ENCODE results near the gene SMARCE1. TPM values are rescaled to one million over a fixed set of nuclear protein-coding genes. Genes with fewer than 3 reads are reported as not detected.

SMARCE1 gene
- total and polyA plus RNA-seq, 9 of the 15 experiments (the other 6 are each of a cell fraction or from before 2014, with no cell fraction given), result 64.1 to 142 (median 114) TPM

- H3K4me2 ChIP-seq (ENCODE audit: insufficient read depth, low read length), result no peak overlapping the region
- ATAC-seq, result no peak
- H3K27me3 ChIP-seq (ENCODE audit: control insufficient read depth in 2 of 2, insufficient read depth in 2 of 2, low read length in 2 of 2), result peaks cover 17 to 25% of the 10 kb centered on the region in 2 experiments
- no peaks in the 10 kb centered on the region for H4K20me1 ChIP-seq (replicated peaks; ENCODE audit: control insufficient read depth, insufficient read depth, low read length)
- H3K4me3 ChIP-seq, result no peak overlapping the region
- in situ Hi-C loops (cut with MboI) (loop anchor here (25.0 kb wide), 1 partner anchor 1040 kb away; no protein-coding TSS in a partner anchor), intact Hi-C loops (cut with micrococcal nuclease) (no loop called here)
- no peaks in the 10 kb centered on the region for H3K4me1 ChIP-seq (replicated peaks in 1 of 2; ENCODE audit: control insufficient read depth in 2 of 2, insufficient read depth in 2 of 2, low read length in 2 of 2)
- no peak for DNase-seq (ENCODE audit: extremely low read depth in 1 of 4, low spot score in 3 of 4)
- WGBS (ENCODE audit: insufficient coverage, low coverage, missing lambda C conversion rate), result 7% methylated on average over 3 of the region's 3 CpGs
- H2AFZ ChIP-seq (ENCODE audit: low read depth, low read length), result no peak overlapping the region
- CTCF ChIA-PET (ENCODE audit: low intra/inter-chr PET ratio), result no interaction called here
- FAIRE-seq, result no peak
- POLR2A ChIA-PET, result no interaction called here
- no peak overlapping the region for H3K27ac ChIP-seq (ENCODE audit: extremely low read depth, low read depth, low read length)
- H3K79me2 ChIP-seq (ENCODE audit: control insufficient read depth, insufficient read depth, low read length), result no peaks in the 10 kb centered on the region
- no peaks in the 10 kb centered on the region for H3K9me3 ChIP-seq (replicated peaks; ENCODE audit: control insufficient read depth, insufficient read depth, low read depth, low read length)
- no TSS peak for BruUV-seq (replicated peaks)
- H3K9ac ChIP-seq (ENCODE audit: insufficient read depth in 1 of 2, low read depth in 2 of 2, low read length in 2 of 2), result no peak overlapping the region
- H3K36me3 ChIP-seq (ENCODE audit: control insufficient read depth, insufficient read depth, low read length), result peaks cover 5% of the 10 kb centered on the region; the same call in 1 of the 3 replicates
- no peaks in the 10 kb centered on the region for H3K9me1 ChIP-seq (ENCODE audit: control insufficient read depth, insufficient read depth, low read length)
- no peak for TF ChIP-seq SMARCE1 (IDR thresholded peaks at IDR 0.05)
- TF ChIP-seq ELF4 (CRISPR knock-in tag; IDR thresholded peaks at IDR 0.05), result no peak
- no peak for TF ChIP-seq PYGO2 (tag; IDR thresholded peaks at IDR 0.05)
- no peak for TF ChIP-seq MTA1 (IDR thresholded peaks at IDR 0.05; ENCODE audit: borderline replicate concordance)
- no peak for TF ChIP-seq BCL6 (CRISPR knock-in tag; IDR thresholded peaks at IDR 0.05)
- no peak for TF ChIP-seq ZNF280B (CRISPR knock-in tag; IDR thresholded peaks at IDR 0.05)
- TF ChIP-seq CREBBP (IDR thresholded peaks at IDR 0.05; ENCODE audit: low read depth, low read length), result no peak
- no peak for TF ChIP-seq CHD7 (IDR thresholded peaks at IDR 0.05; ENCODE audit: low read depth, low read length)
- no peak for TF ChIP-seq NCOA6 (IDR thresholded peaks at IDR 0.05)
- TF ChIP-seq HMGN3 (IDR thresholded peaks at IDR 0.05; ENCODE audit: borderline replicate concordance, extremely low read depth, insufficient read length, low read depth, low read length), result no peak
Measured at GRCh38 chr17:40622509-40622928, 25.1 kb downstream of the SMARCE1 start.
